ENCODE results near the gene TMEM184A. TPM values are rescaled to one million over a fixed set of nuclear protein-coding genes. Genes with fewer than 3 reads are reported as not detected.

Gene TMEM184A
- total RNA-seq, 1 donor from 2014 or later = not detected

DNA sequence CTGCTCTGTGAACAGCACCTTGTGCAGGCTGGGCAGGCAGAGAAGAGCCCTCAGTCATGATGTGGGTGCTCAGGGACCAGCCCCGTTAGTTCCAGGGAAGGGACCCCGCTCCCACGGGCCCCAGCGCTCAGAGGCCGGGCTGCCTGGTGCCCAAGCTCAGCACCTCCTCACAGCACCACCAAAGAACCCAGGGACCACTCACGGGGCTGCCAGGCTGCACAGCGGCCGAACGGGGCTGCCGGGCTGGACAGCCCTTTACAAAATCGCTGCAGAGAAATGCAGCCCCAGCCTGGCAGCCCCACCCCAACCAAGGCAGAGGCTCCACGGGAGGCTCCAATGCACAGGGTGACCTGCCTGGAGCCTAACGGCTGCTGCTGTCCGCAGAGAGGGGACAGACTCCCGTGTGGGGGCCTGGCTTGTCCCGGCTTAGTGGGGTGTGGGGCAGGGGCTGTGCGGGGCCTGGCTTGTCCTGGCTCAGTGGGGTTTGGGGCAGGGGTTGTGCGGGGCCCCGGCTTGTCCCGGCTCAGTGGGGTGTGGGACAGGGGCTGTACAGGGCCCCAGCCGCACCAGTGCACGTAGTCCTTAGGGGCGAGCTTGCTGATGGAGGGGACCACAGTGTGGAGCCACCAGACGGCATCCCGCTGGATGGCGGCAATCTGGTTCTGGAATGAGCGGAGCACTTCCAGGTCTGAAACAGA, 61.0 kb downstream of the TMEM184A start:
- DNase-seq (ENCODE audit: low spot score in 2 of 2) = no peak
- H3K27me3 ChIP-seq = no peaks in the 10 kb centered on the region
- H3K4me1 ChIP-seq = no peaks in the 10 kb centered on the region
- peaks cover 70 to 99% of the 10 kb centered on the region in 2 donors for H3K36me3 ChIP-seq
- H3K4me3 ChIP-seq = no peak overlapping the region
- TF ChIP-seq, protein P1, sequence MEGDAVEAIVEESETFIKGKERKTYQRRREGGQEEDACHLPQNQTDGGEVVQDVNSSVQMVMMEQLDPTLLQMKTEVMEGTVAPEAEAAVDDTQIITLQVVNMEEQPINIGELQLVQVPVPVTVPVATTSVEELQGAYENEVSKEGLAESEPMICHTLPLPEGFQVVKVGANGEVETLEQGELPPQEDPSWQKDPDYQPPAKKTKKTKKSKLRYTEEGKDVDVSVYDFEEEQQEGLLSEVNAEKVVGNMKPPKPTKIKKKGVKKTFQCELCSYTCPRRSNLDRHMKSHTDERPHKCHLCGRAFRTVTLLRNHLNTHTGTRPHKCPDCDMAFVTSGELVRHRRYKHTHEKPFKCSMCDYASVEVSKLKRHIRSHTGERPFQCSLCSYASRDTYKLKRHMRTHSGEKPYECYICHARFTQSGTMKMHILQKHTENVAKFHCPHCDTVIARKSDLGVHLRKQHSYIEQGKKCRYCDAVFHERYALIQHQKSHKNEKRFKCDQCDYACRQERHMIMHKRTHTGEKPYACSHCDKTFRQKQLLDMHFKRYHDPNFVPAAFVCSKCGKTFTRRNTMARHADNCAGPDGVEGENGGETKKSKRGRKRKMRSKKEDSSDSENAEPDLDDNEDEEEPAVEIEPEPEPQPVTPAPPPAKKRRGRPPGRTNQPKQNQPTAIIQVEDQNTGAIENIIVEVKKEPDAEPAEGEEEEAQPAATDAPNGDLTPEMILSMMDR (IDR thresholded peaks at IDR 0.05) = no peak
- no peak overlapping the region for H3K27ac ChIP-seq
- no peaks in the 10 kb centered on the region for H3K9me3 ChIP-seq
- intact Hi-C loops (cut with DNase I) = no loop called here

DNA sequence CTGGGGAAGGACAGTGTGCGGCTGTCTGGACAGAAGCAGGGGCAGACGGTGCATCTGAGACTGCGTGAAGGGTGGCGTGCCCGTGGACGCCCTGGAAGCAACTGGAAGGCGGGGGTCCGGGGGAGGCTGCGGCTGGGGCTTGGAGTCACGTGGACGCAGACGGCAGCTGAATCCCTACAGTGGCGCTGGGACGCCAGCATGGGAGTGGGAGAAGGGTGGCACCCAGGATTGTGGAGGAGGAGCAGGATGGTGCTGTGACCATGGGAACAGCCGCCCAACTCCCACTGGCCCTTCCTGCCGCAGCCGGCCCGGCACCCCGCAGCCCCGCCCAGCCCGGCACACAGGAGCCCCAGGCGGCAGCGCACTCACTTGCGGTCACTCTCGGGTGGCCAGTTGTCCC, 61.6 kb downstream of the TMEM184A start:
- Histone ChIP-seq H3K36me3 (peaks cover 68 to 99% of the 10 kb centered on the region in 2 donors), H3K27me3 (no peaks in the 10 kb centered on the region), H3K9me3 (no peaks in the 10 kb centered on the region), H3K4me1 (no peaks in the 10 kb centered on the region), H3K27ac (no peak overlapping the region), H3K4me3 (no peak overlapping the region)
- no peak for DNase-seq (ENCODE audit: low spot score in 2 of 2)
- TF ChIP-seq, protein P1 (IDR thresholded peaks at IDR 0.05) = no peak
- intact Hi-C loops (cut with DNase I) = no loop called here

DNA sequence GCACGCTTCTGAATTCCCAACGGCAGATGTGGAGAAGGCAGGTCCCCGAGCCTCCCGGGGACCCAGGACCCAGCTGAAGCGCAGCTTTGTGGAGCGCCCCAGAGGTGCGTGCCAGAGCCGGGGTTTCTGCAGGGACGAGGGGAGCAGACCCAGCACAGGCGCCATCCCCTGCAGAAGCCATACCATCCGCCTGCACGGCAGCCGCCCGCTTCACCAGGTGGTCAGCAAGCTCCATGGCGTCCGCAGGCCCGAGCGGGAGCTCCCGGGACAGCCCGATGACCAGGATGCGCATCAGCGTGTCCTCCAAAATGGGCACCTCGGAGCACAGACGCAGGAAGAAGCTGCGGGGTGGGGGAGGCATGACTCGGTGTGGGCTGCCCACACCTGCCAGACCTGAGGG, 62.4 kb downstream of the TMEM184A start:
- TF ChIP-seq, protein P1 (IDR thresholded peaks at IDR 0.05) = no peak
- peaks cover 68 to 99% of the 10 kb centered on the region in 2 donors for H3K36me3 ChIP-seq
- no peaks in the 10 kb centered on the region for H3K9me3 ChIP-seq
- no peak overlapping the region for H3K4me3 ChIP-seq
- DNase-seq (ENCODE audit: low spot score in 2 of 2) = no peak
- intact Hi-C loops (cut with DNase I) = no loop called here
- no peaks in the 10 kb centered on the region for H3K4me1 ChIP-seq
- no peak overlapping the region for H3K27ac ChIP-seq
- no peaks in the 10 kb centered on the region for H3K27me3 ChIP-seq

DNA sequence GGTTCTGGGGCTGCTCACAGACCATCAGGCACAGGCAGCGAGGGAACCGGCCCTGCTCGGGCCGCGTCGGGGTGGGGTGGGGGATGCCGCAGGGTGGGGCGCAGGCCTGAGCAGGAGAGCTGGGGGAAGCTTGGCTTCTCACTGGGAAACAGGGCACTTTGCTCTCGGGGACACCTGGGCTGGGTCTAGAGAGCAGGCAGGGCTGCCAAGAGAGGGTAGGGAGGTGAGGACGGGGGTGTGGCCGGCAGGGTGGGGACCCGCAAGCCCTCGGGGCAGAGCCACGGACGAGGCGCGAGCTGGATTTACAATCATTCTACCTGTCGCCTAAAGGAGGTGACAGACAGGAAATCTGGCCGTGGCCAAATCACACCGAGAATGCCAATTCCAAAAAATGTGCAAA, 62.9 kb downstream of the TMEM184A start:
- Histone ChIP-seq H3K4me3 (no peak overlapping the region), H3K27ac (no peak overlapping the region), H3K36me3 (peaks cover 68 to 99% of the 10 kb centered on the region in 2 donors), H3K9me3 (no peaks in the 10 kb centered on the region), H3K4me1 (no peaks in the 10 kb centered on the region), H3K27me3 (no peaks in the 10 kb centered on the region)
- DNase-seq (ENCODE audit: low spot score in 2 of 2) = no peak
- TF ChIP-seq, protein P1 (IDR thresholded peaks at IDR 0.05) = no peak
- intact Hi-C loops (cut with DNase I) = no loop called here

DNA sequence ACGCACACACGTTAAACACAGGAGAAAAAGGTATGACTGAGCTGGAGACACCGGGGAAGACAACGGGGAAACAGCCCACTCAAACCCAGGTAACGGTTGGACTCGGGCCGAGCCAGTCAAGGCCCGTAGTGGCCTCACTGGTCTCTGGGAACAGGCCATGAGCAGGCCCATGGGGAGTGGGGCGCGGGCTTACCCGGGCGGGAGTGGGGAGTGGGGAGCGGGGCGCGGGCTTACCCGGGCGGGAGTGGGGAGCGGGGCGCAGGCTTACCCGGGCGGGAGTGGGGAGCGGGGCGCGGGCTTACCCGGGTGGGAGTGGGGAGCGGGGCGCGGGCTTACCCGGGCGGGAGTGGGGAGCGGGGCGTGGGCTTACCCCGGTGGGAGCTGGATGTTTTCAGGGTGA, 63.4 kb downstream of the TMEM184A start:
- TF ChIP-seq, protein P1 (IDR thresholded peaks at IDR 0.05) = no peak
- H3K9me3 ChIP-seq = no peaks in the 10 kb centered on the region
- DNase-seq (ENCODE audit: low spot score in 2 of 2) = no peak
- no peak overlapping the region for H3K4me3 ChIP-seq
- no peaks in the 10 kb centered on the region for H3K4me1 ChIP-seq
- H3K27me3 ChIP-seq = no peaks in the 10 kb centered on the region
- H3K27ac ChIP-seq = no peak overlapping the region
- H3K36me3 ChIP-seq = peaks cover 70 to 99% of the 10 kb centered on the region in 2 donors
- intact Hi-C loops (cut with DNase I) = no loop called here

Other genes with a start within 250 kb of the TMEM184A start
- gene MICALL2, start 96.7 kb downstream of the TMEM184A start, total RNA-seq = 76.5 TPM
- gene INTS1, start 51.8 kb downstream of the TMEM184A start, total RNA-seq = 80.7 TPM
- 246 TPM for gene MAFK, start 25.5 kb downstream of the TMEM184A start, total RNA-seq
- 34.1 TPM for gene PSMG3, start 13.8 kb upstream of the TMEM184A start, total RNA-seq
- 7.3 TPM for gene ELFN1, start 114.1 kb upstream of the TMEM184A start, total RNA-seq